NOMO-1 treated with DMSO at 0.1 percent for 48 hours (cell line): ENCODE measurements around the gene SLC36A4.

Experiments
- DNase-seq: peaks from one replicate; lab custom pipeline; 2025; ENCODE audit not compliant: unreplicated experiment; lab: John Stamatoyannopoulos, UW

SLC36A4 gene

GRCh38 chr11:93123351-93123898, 74.4 kb downstream of the SLC36A4 start:
- DNase-seq: no peak

- no peak for DNase-seq
These were observed 75.1 kb downstream of the SLC36A4 start for GRCh38 chr11:93122535-93123235.

DNA sequence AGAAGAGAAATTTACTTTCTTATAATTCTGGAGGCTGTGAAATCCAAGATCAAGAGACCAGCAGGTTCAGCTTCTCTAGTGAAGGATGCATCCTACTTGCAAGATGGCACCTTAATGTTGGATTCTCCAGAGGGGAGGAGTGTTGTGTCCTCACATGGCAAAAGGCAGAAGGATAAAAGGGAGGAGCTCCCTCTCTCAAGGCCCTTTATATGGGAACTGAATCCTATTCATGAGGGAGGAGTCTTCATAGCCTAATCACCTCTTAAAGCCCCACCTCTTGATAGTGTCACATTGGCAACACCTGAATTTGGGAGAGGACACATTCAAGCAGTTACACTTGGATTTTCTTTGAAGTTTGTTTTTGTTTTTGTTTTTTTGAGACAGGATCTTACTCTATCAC, 79.5 kb downstream of the SLC36A4 start:
- no peak for DNase-seq

DNA sequence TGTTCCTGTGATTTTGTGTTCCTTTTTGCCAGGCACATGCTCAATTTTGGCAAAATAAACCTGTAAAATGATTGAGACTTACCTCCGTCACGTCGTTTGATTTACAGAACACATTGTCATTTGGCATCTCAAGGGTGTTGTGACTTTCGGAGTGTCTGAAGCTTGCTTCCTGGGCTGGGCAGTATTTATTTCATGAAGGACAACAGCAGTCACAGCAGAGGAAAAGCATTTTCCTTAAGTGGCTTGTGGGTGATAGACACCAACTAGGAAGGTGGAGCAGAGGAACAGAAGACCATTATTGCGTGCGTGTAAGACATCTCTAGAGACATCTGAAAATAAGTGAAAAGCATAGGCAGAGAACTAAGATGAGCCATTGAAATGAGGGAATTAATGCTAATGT, 80.2 kb downstream of the SLC36A4 start:
- DNase-seq: no peak

DNA sequence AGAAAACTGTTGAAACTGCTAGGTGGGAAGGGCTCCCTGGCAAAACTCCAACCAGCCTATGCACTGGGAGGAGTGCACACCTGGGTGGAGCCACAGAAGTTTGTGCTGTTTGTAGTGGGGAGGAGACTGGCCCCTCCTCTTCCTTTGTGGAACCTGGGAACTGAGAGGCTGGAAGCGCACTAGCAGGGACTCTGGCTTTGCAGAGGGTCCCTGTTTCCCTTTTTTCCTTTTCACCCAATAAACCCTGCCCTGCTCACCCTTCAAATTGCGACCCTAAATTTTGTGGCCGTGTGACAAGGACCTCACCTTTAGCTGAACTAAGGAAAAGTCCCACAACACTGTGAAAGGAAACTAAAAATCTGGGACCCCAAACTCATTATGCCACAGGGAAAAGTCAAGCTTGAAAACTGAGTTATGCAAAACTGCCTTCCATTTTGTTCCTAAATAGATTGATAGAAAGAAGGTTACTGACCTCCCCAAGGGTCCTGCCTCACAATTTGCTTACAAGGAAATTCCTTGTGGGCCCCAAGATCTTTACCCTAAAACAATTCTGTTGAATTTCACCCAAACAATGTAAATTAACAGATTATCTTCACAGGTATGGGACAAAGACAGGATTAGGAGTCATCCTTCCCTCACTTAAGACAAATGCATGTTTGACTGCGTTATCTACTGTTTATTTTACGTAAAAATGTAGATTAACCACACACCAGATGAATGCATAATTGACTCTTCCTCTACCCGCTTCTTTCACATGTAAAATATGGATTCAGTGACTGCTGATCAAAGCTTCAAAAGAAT, 81.0 kb downstream of the SLC36A4 start:
- DNase-seq: no peak

DNA sequence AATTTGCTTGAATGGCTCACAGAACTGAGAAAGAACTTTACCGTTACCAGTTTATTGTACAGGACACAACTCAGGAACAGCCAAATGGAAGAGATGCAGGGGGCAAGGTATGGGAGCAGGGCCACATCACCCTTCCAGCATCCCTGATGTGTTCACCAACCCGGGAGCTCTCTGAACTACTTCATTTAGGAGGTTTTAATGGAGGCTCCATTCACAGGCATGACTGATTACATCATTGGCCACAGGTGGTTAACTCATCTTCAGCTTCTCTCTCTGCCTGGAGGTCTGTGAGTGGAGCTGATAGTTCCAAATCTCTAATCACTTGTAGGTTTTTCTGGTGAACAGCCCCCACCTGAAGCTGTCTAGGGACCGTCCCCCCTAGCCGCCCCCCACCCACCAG, 83.5 kb downstream of the SLC36A4 start:
- DNase-seq: no peak

DNA sequence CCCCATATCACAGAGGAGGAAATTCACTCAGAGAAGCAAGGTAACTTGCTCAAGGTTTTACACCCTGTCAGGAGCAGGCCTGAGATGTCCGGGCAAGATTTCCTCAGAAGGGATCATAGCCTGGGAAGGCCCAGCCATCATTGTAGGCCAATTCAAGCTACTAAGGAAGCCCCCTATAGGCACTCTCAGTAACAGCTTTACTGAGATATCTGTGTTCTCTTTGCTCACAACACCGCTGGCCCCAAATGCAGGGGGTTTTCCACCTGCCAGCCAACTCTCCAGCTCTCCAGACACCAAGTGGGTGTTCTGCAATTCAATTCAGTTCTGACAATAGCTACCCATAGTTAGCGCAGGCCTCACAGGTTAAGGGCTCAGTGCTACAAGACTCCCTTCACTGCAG, 84.0 kb downstream of the SLC36A4 start:
- DNase-seq: no peak

DNA sequence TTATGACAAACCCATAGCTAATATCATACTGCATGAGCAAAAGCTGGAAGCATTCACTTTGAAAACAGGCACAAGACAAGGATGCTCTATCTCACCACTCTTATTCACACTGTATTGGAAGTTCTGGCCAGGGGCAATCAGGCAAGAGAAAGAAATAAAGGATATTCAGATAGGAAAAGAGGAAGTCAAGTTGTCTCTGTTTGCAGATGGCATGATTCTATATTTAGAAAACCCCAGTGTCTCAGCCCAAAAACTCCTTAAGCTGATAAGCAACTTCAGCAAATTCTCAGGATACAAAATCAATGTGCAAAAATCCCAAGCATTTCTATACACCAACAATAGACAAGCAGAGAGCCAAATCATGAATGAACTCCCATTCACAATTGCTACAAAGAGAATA, 86.6 kb downstream of the SLC36A4 start:
- DNase-seq: peak; percentile 25

GRCh38 chr11:93100211-93100610, 97.6 kb downstream of the SLC36A4 start:
- DNase-seq: no peak

GRCh38 chr11:93099806-93100205, 98.0 kb downstream of the SLC36A4 start:
- DNase-seq: no peak
